HFFc6 (cell line): ENCODE data around the gene GRAMD2A. TPM values are rescaled to one million over a fixed set of nuclear protein-coding genes. Genes with fewer than 3 reads are reported as not detected.

Experiments
- DNase-seq: peaks from one replicate; pipeline ENCODE4 v3.0.0-alpha.2; 2018
- H3K27ac Mint-ChIP-seq: 2 replicates; pipeline ENCODE4 v1.8.0; 2020; ENCODE audit warnings: mild to moderate bottlenecking, mixed read lengths
- H3K27me3 Mint-ChIP-seq: 2 replicates; pipeline ENCODE4 v1.8.0; 2021; ENCODE audit warnings: mild to moderate bottlenecking, moderate library complexity, mixed read lengths; ENCODE audit not compliant: insufficient read depth
- H3K36me3 Mint-ChIP-seq: 2 replicates; pipeline ENCODE4 v1.8.0; 2021; ENCODE audit warnings: low read depth, mixed read lengths
- H3K4me1 Mint-ChIP-seq: 2 replicates; pipeline ENCODE4 v1.8.0; 2020; ENCODE audit warnings: low read depth, mixed read lengths
- H3K4me3 Mint-ChIP-seq: 2 replicates; pipeline ENCODE4 v1.8.0; 2020; ENCODE audit warnings: mild to moderate bottlenecking, moderate library complexity, mixed read lengths
- H3K9me3 Mint-ChIP-seq: 2 replicates; pipeline ENCODE4 v1.8.0; 2020; ENCODE audit warnings: mild to moderate bottlenecking, mixed read lengths
- total RNA-seq, 6 experiments: library from RNA; stranded (reverse); fragmentation: NEBNext Ultra II Directional; extraction: Animal tissue kit (Norgen Biotek cat#: 25700); gene quantifications; 2 replicates in 1 of 6; 3 replicates in 5 of 6; pipeline ENCODE4 v1.2.3, GENCODE V29; 2021
- TF ChIP-seq, protein P1 (sequence below): fragments of 200-600 bp; sonication (generic); IDR thresholded peaks from 2 replicates; pipeline ENCODE4 v1.5.0; 2021; ENCODE audit warnings: antibody characterized with exemption, mild to moderate bottlenecking

Gene GRAMD2A
- total RNA-seq, 6 experiments from 2014 or later, result 0.14 TPM; not detected in 5

DNA sequence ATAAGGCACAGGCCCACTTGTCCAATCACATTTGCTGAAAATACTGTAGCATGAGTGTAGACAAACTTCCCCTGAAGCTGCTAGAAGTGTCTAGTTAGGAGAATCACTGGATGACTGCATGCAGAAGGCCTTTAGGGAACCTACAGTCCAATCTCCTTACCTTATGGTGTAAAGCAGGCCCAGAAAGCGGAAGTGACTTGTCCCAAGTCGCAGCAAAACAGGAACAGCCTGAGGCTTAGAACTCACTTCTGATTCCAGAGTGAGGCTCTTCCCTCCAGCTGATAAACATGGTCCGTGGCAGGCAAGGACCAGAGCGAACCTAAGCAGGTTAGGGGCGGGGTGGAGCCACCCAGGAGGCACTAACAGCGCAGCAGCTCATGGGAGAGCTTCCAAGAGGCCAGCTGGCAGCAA is 2.5 kb downstream of the GRAMD2A start:
- H3K9me3 Mint-ChIP-seq, result no peaks in the 10 kb centered on the region
- TF ChIP-seq, protein P1, sequence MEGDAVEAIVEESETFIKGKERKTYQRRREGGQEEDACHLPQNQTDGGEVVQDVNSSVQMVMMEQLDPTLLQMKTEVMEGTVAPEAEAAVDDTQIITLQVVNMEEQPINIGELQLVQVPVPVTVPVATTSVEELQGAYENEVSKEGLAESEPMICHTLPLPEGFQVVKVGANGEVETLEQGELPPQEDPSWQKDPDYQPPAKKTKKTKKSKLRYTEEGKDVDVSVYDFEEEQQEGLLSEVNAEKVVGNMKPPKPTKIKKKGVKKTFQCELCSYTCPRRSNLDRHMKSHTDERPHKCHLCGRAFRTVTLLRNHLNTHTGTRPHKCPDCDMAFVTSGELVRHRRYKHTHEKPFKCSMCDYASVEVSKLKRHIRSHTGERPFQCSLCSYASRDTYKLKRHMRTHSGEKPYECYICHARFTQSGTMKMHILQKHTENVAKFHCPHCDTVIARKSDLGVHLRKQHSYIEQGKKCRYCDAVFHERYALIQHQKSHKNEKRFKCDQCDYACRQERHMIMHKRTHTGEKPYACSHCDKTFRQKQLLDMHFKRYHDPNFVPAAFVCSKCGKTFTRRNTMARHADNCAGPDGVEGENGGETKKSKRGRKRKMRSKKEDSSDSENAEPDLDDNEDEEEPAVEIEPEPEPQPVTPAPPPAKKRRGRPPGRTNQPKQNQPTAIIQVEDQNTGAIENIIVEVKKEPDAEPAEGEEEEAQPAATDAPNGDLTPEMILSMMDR, result no peak
- H3K4me1 Mint-ChIP-seq, result peaks cover 20% of the 10 kb centered on the region
- H3K27ac Mint-ChIP-seq, result no peak overlapping the region
- H3K36me3 Mint-ChIP-seq, result peaks cover 9% of the 10 kb centered on the region; the same call in 1 of the 2 replicates
- H3K27me3 Mint-ChIP-seq, result peaks cover 19% of the 10 kb centered on the region
- no peak overlapping the region for H3K4me3 Mint-ChIP-seq
- no peak for DNase-seq

DNA sequence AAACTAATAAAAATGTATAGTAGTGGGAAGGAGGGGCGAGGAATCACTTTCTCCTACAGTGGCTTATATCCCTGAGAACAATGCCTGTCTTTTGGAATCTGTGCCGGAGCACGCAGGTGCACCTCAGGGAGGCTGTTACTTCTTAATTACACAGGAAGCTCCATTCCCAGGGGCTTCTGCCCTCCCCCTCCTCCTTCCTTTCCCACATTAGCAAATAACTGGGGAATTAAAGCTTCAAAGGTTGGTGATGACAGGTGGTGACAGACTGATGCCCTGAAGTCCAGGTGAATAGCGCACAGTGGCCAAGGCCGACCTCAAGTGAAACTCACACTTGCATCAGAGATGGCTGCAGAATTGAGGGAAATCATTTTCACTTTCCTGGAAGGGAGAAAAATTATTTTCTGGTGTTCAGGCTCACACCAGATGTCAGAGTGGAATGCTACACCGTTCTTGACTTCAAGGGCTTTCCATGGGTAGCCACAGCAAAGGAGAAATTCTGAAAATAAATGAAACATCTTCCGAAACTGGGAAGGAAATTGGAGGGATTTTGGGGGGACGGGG is 3.7 kb downstream of the GRAMD2A start:
- Mint-ChIP-seq H3K27me3 (peaks cover 19% of the 10 kb centered on the region), H3K9me3 (no peaks in the 10 kb centered on the region), H3K27ac (no peak overlapping the region), H3K36me3 (peaks cover 9% of the 10 kb centered on the region; the same call in 1 of the 2 replicates), H3K4me1 (peaks cover 12% of the 10 kb centered on the region), H3K4me3 (no peak overlapping the region)
- TF ChIP-seq, protein P1, result no peak
- DNase-seq, result no peak

DNA sequence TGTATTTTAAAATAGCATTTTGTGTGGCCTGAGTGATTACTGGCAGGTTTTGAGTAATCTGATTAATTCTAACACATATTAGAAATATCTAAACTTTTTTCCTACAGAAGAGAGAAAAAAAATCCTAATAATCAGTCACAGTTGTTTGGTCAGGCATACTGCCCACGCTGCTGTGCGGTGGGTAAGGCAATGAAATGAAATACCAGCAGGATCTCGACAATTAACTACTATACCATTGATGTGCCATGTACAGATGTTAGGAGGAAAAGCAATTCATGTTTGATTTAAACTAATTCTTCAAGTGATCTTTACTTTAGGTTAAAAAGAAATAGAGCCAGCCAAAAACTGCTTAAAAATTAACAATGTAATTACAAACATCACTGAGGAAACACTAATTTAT is 5.2 kb downstream of the GRAMD2A start:
- Mint-ChIP-seq H3K27ac (no peak overlapping the region), H3K36me3 (no peaks in the 10 kb centered on the region), H3K27me3 (peaks cover 16% of the 10 kb centered on the region), H3K9me3 (no peaks in the 10 kb centered on the region), H3K4me1 (no peaks in the 10 kb centered on the region; the same call in 1 of the 2 replicates), H3K4me3 (no peak overlapping the region)
- TF ChIP-seq, protein P1, result no peak
- no peak for DNase-seq

DNA sequence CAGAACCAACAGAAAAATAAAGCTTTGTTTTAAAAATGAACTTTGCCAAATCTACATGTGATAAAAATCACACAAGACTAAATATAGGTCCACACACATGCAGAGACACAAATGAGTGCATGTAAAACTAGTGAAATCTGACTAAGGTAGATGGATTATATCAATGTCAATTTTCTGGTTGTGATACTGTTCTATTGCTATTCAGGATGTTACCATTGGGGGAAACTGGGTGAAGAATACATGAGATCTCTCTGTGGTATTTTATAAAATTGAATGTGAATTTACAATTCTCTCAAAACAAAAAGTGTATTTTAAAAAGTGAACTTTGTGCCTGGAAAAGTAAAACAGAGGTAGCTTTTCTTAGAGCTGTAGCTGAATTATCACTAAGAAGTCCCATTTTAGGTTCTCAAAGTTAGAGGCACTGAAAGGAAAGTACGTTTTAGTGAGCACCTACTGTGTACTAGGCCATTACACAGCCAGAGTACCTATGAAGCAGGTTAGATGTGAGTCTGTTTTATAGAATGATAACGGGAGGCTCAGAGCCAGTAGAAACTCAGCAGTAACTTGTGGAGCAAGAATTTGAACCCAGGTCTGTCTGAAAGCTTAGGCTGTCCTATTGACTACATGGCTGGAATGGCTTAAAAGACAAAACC is 8.2 kb downstream of the GRAMD2A start:
- H3K27ac Mint-ChIP-seq, result no peak overlapping the region
- TF ChIP-seq, protein P1, result no peak
- no peaks in the 10 kb centered on the region for H3K36me3 Mint-ChIP-seq
- H3K27me3 Mint-ChIP-seq, result peaks cover 13% of the 10 kb centered on the region
- H3K4me1 Mint-ChIP-seq, result 0 out of 2 replicates have a peak, but pooled peaks cover 5% of the 10 kb centered on the region
- H3K4me3 Mint-ChIP-seq, result no peak overlapping the region
- no peaks in the 10 kb centered on the region for H3K9me3 Mint-ChIP-seq
- no peak for DNase-seq

DNA sequence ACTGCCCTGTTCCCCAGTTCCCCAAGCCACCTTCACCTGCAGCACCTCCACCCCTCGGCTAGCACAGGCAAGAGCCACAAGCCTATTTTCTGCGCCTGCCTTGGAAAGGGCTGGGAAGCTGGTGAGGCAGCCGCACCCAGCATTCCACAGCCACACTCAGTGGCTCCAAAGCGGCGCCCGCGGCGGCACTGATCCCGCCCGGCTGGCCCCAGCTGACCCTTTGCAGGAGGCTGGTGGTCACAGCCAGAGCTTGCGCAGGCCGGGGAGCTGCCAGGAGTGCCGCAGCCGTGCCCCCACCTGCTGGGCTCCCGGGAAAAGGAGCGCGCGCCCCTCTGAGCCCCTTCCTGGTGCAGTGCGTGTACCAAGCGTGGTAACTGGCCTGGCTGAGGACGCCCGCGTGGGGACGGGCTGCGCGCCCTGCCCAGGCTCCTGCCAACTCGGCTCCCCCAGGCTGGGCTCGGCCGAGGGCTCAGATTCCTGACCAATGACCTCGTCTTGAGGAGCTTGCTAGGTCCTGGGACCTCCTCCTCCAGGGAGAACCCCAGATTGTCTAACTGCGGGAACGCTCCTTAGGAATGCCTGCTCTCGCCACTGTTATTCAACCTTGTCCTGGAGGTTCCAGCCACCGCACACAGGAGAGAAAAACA is 13.3 kb downstream of the GRAMD2A start:
- H3K36me3 Mint-ChIP-seq, result no peaks in the 10 kb centered on the region
- H3K27ac Mint-ChIP-seq, result no peak overlapping the region
- peak overlapping the region; percentile 53 for H3K4me3 Mint-ChIP-seq
- no peaks in the 10 kb centered on the region for H3K9me3 Mint-ChIP-seq
- TF ChIP-seq, protein P1, result no peak
- DNase-seq, result peak; percentile 35
- peaks cover 12% of the 10 kb centered on the region; the same call in 1 of the 2 replicates for H3K4me1 Mint-ChIP-seq
- peaks cover 20% of the 10 kb centered on the region for H3K27me3 Mint-ChIP-seq
